Right cardiac atrium (tissue), 5 donors: ENCODE results near the gene ZFAND3. TPM values are rescaled to one million over a fixed set of nuclear protein-coding genes. Genes with fewer than 3 reads are reported as not detected.
A peak's percentile ranks its signal among the peaks of the same experiment; 100 is the strongest.

Experiments
- ATAC-seq, 2 donors: fragments of 200-7000 bp; cut with Tn5 transposase; one replicate each; pipeline versions ENCODE4 v1.8.0 to v1.9.1; 2020; ENCODE audit warnings: moderate library complexity in 2 of 2, mild to moderate bottlenecking in 1 of 2
- DNase-seq, 3 donors: peaks; one replicate each; pipeline ENCODE4 v3.0.0-alpha.2; 2020
- H3K27ac ChIP-seq: one replicate; pipeline ENCODE4 v1.5.1; 2013; ENCODE audit warnings: mild to moderate bottlenecking, low read length, control low read depth, moderate library complexity
- H3K27me3 ChIP-seq: one replicate; pipeline ENCODE4 v1.6.1; 2013; ENCODE audit not compliant: control insufficient read depth, insufficient read depth
- H3K4me1 ChIP-seq: one replicate; pipeline ENCODE4 v1.6.1; 2013; ENCODE audit warnings: low read length; ENCODE audit not compliant: control insufficient read depth, insufficient read depth
- H3K4me3 ChIP-seq: one replicate; pipeline ENCODE4 v1.5.1; 2013; ENCODE audit warnings: low read length, control low read depth
- H3K9me3 ChIP-seq: one replicate; pipeline ENCODE4 v1.6.1; 2013; ENCODE audit warnings: low read length; ENCODE audit not compliant: control insufficient read depth
- WGBS: extraction: QIAGEN DNeasy Blood & Tissue Kit; methylation state at CpG from one replicate; pipeline ENCODE4 v1.1.7; 2013; 5-methylcytosine and 5-hydroxymethylcytosine counted together
- intact Hi-C, 4 donors: fragments of 100-400 bp; cut with DNase I; formaldehyde crosslinking; loops; one replicate each; pipeline versions ENCODE4 v1.11.0 to v1.14.0; 2022 to 2023
- polyA plus RNA-seq: library from polyadenylated mRNA; stranded (reverse); fragments of 200-250 nt; gene quantifications from one replicate; pipeline ENCODE4 v1.2.3, GENCODE V29; 2013
- total RNA-seq, 4 donors: library from RNA; stranded (reverse); fragmentation: NEBNext Ultra II Directional; extraction: Animal tissue kit (Norgen Biotek cat#: 25700); gene quantifications; one replicate each; pipeline ENCODE4 v1.2.1, GENCODE V29; 2021
- donor health status: healthy with polysubstance abuse.
- donor health status: DM: no; HTN: yes; CAD: no.
- donor health status: DM: no; HTN: no; CAD: no.
- donor health status: DM: no; HTN: yes; CAD: no; lungs with severe emphysema.
- donor health status: DM: yes; HTN: yes; CAD: no.

The ZFAND3 gene
- total and polyA plus RNA-seq, 5 donors: 50.1 to 91.4 (median 79.1) TPM

GRCh38 chr6:38016824-38017223, 197.3 kb downstream of the ZFAND3 start:
- WGBS: 90% methylated on average over 1 of the region's 1 CpG
- Histone ChIP-seq H3K27ac (no peak overlapping the region), H3K9me3 (no peaks in the 10 kb centered on the region), H3K27me3 (no peaks in the 10 kb centered on the region), H3K4me3 (no peak overlapping the region), H3K4me1 (peaks cover 5% of the 10 kb centered on the region)
- intact Hi-C loops: loop anchor here in 2 of 4 donors (5.0 to 10.0 kb wide), 2 partner anchors 222 to 310 kb away; no protein-coding TSS in a partner anchor
- DNase-seq (no peak), ATAC-seq (no peak)

DNA sequence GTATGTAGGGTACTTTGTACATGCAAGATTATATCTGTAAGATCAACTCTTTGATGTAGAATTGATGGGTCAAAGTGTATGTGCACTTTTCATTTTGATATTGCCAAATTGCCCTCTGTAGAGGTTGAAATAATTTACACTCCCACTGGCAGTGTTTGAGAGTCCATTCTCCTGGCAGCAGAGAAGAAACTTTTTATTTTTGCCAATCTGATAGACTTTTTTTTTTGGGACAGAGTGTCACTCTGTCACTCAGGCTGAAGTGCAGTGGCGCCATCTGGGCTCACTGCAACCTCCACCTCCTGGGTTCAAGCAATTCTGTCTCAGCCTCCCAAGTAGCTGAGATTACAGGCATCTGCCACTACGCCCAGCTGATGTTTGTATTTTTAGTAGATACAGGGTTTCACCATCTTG, 199.2 kb downstream of the ZFAND3 start:
- Histone ChIP-seq H3K9me3 (no peaks in the 10 kb centered on the region), H3K27me3 (no peaks in the 10 kb centered on the region), H3K4me1 (peaks cover 5% of the 10 kb centered on the region), H3K4me3 (no peak overlapping the region), H3K27ac (no peak overlapping the region)
- DNase-seq (peak in 1 of 3 donors; percentile 15), ATAC-seq (peak in 1 of 2 donors; percentile 47)
- intact Hi-C loops: loop anchor here in 2 of 4 donors (5.0 to 10.0 kb wide), 2 partner anchors 224 to 311 kb away; no protein-coding TSS in a partner anchor
- 70% methylated on average over 2 of the region's 2 CpGs for WGBS

DNA sequence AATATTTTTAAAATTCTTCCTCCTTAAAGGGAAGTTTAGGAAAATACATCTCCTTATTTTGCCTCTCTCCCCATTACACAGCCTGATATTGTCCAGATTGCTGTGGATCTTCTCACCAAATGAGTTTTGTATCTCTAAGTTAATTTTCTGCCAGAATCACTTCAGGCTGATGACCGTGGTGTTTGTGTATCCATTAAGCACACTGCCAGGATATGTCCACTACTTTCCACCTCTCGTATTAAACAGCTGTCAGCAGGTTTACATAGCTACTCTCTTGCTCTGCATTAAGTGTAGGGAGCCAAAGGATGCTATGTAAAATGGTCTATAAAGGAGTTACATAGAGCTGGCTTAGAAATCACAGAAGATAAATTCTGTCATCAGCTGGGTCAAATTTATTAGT, 201.1 kb downstream of the ZFAND3 start:
- no peak for ATAC-seq
- Histone ChIP-seq H3K4me3 (no peak overlapping the region), H3K27me3 (no peaks in the 10 kb centered on the region), H3K9me3 (no peaks in the 10 kb centered on the region), H3K27ac (no peak overlapping the region), H3K4me1 (peaks cover 5% of the 10 kb centered on the region)
- DNase-seq: no peak
- intact Hi-C loops: no loop called here
- 36% methylated on average over 2 of the region's 2 CpGs for whole genome bisulfite sequencing

DNA sequence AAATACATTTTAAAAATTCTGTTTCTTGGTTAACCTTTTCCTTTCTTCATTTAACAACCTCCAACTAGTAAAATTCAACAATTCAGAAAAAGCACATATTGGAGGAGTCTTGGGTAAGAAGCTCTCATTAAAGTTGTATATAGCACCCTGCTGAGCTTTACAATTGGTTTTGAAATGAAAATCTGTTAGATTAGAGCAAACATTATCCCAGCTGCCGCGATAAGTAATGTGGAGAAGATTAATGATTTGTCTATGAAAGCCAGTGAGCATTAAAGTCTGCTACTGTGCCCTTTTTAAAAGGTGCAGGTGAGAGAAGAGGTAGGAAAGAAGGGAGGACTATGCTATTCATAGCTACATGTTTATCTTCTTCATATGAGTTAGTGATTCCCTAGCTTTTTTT, 201.5 kb downstream of the ZFAND3 start:
- no peak for ATAC-seq
- Histone ChIP-seq H3K9me3 (no peaks in the 10 kb centered on the region), H3K27me3 (no peaks in the 10 kb centered on the region), H3K27ac (no peak overlapping the region), H3K4me1 (peaks cover 5% of the 10 kb centered on the region), H3K4me3 (no peak overlapping the region)
- intact Hi-C loops: no loop called here
- WGBS: 88% methylated on average over 2 of the region's 2 CpGs
- no peak for DNase-seq

- no peaks in the 10 kb centered on the region for H3K9me3 ChIP-seq
- ATAC-seq: no peak
- intact Hi-C loops: no loop called here
- H3K4me3 ChIP-seq: no peak overlapping the region
- peaks cover 5% of the 10 kb centered on the region for H3K4me1 ChIP-seq
- 69% methylated on average over 1 of the region's 1 CpG for WGBS
- H3K27ac ChIP-seq: no peak overlapping the region
- DNase-seq: no peak
- no peaks in the 10 kb centered on the region for H3K27me3 ChIP-seq
These were observed 202.0 kb downstream of the ZFAND3 start for GRCh38 chr6:38021571-38021970.

- no peak overlapping the region for H3K4me3 ChIP-seq
- no peak overlapping the region for H3K27ac ChIP-seq
- ATAC-seq (no peak), DNase-seq (no peak)
- H3K4me1 ChIP-seq: peaks cover 2% of the 10 kb centered on the region
- 94% methylated on average over 1 of the region's 1 CpG for WGBS
- intact Hi-C loops: no loop called here
- H3K9me3 ChIP-seq: no peaks in the 10 kb centered on the region
- no peaks in the 10 kb centered on the region for H3K27me3 ChIP-seq
These were observed 203.2 kb downstream of the ZFAND3 start for GRCh38 chr6:38022688-38023087.

DNA sequence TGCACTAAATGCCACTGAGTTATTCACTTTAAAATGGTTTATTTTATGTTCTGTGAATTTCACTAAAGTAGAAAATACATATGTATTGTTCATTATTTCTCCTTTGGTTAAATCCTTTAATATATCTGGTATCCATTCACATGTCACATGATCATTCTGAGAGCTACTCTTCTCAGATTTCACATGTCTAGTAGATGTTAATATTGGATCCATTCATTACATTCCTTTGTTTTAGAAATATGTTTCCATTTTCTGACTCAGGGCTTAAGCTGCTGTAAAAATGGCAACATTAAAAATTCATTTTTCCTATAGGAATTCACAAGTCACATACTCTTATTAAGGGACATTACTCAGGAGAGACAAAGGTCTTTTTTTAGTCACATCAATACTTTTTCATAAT, 205.4 kb downstream of the ZFAND3 start:
- ATAC-seq: no peak
- intact Hi-C loops: no loop called here
- no peaks in the 10 kb centered on the region for H3K27me3 ChIP-seq
- no peak overlapping the region for H3K27ac ChIP-seq
- no peak overlapping the region for H3K4me3 ChIP-seq
- no peaks in the 10 kb centered on the region for H3K4me1 ChIP-seq
- no peaks in the 10 kb centered on the region for H3K9me3 ChIP-seq
- no peak for DNase-seq

GRCh38 chr6:38025451-38025850, 205.9 kb downstream of the ZFAND3 start:
- intact Hi-C loops: no loop called here
- no peak overlapping the region for H3K4me3 ChIP-seq
- H3K27me3 ChIP-seq: no peaks in the 10 kb centered on the region
- no peak for DNase-seq
- H3K4me1 ChIP-seq: no peaks in the 10 kb centered on the region
- no peak overlapping the region for H3K27ac ChIP-seq
- ATAC-seq: no peak
- no peaks in the 10 kb centered on the region for H3K9me3 ChIP-seq

DNA sequence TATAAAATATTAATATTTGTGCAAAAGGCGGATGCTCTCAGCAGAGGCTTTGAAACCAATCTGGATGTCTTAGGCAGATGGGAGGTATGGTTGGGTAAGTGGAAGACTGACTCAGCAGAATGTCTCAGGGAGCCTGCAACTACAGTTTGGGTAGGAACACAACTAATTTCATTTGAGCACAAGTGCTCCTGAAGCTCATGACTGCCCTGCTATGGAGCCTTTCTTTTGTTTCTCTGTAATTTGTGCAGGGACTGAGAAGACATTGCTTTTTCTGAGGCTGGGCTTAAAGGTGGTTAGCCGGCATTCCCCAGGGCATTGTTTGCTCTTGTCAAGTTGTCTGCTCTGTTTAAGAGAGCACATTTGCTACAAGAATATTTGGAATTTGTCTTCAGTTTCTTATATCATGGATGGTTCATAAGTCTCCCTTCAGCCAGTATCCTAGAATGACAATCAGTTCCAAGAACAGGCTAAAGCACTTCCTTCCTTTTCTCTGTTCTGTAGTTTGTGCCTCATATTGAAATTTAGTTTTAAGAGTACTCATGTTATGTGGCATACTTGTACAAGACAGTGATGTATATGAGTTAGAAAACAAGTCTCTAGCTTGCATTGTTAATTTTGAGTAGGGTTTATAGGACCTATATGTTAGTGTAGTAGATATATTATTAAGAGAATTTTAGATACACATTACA, 208.3 kb downstream of the ZFAND3 start:
- ATAC-seq (no peak), DNase-seq (no peak)
- Histone ChIP-seq H3K27ac (no peak overlapping the region), H3K4me3 (no peak overlapping the region), H3K27me3 (no peaks in the 10 kb centered on the region), H3K4me1 (no peaks in the 10 kb centered on the region), H3K9me3 (no peaks in the 10 kb centered on the region)
- WGBS: 90% methylated on average over 2 of the region's 2 CpGs
- intact Hi-C loops: no loop called here

- ATAC-seq (no peak), DNase-seq (no peak)
- H3K27me3 ChIP-seq: no peaks in the 10 kb centered on the region
- no peak overlapping the region for H3K4me3 ChIP-seq
- H3K27ac ChIP-seq: no peak overlapping the region
- no peaks in the 10 kb centered on the region for H3K4me1 ChIP-seq
- intact Hi-C loops: loop anchor here in 2 of 4 donors (10.0 kb wide), 1 partner anchor 464 kb away; no protein-coding TSS in a partner anchor
- H3K9me3 ChIP-seq: no peaks in the 10 kb centered on the region
These were observed 210.9 kb downstream of the ZFAND3 start for GRCh38 chr6:38030380-38030779.

DNA sequence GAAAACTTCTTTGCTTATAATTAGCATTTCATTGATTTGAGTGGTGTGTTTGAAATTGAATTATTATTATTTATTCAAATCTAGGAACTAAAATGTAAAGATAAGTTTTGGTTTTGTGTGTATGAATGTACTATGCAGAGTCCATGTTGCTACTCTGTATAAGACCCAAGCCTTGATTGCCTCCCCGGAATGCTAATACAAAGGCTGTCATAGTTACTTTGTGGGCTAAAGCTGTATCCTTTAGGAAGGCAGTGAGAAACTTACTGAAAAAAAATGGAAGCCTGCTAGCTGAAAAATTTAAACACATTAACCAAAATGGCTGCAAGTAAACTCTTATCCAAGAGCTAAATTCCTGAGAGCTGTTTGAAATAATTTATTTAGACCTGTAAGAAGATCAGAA, 213.3 kb downstream of the ZFAND3 start:
- H3K4me3 ChIP-seq: no peak overlapping the region
- H3K27me3 ChIP-seq: no peaks in the 10 kb centered on the region
- ATAC-seq (no peak), DNase-seq (no peak)
- no peaks in the 10 kb centered on the region for H3K4me1 ChIP-seq
- H3K27ac ChIP-seq: no peak overlapping the region
- intact Hi-C loops: loop anchor here in 2 of 4 donors (10.0 kb wide), 1 partner anchor 462 kb away; no protein-coding TSS in a partner anchor
- WGBS: 40% methylated on average over 1 of the region's 1 CpG
- H3K9me3 ChIP-seq: no peaks in the 10 kb centered on the region
